ENCODE results near the gene PDE4D.

Gene PDE4D

DNA sequence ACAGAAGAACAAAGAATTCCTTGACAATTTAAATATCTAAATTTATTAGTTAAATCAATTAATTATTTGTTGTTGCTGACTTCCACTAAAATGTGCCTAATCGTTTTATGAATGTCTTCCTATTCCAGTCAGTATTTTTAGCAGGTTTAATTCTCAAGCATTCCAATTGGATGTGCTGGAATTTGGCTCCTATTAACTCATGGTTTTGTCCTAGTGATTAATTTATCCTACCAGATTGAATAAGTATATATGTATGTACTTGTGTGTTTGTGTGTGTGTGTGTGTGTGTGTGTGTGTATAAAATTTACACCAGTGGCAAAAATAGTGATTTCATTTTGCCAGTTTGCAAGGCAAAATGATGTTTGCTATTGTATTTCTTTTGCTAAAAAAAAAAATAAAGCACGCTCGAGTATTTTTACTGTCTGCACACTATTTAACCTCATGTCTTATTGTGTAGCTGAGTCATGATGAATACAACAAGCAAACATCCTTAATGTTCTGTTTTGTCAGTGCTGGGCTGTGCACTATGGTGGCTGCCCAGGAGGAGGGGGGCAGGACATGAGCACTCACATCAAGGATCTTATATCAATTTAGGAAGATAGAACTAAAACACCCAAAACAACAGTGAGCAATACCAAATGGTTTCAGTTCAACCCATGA lies 375.5 kb downstream of the PDE4D start:
- no peak for DNase-seq (ENCODE audit: low read depth in 2 of 2)

DNA sequence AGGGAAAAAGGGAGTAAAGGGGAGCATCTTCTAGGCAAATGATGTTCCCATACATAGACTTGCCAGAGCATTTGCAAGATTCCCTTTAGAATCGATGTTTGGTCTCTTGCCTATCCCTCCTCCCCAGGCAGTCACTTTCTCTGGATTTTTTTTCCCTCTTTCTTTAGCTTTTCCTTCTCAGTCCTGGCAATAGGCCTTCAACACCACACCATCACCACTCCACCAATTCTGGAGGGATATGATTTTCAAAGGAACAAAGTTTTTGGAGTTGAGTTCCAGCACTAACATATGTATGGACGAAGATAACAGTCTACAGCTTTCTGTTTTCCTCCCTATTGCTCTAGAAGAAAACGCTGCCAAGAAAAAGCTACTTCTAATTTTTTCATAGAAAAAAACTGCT lies 377.4 kb downstream of the PDE4D start:
- DNase-seq (ENCODE audit: low read depth in 2 of 2), result no peak

DNA sequence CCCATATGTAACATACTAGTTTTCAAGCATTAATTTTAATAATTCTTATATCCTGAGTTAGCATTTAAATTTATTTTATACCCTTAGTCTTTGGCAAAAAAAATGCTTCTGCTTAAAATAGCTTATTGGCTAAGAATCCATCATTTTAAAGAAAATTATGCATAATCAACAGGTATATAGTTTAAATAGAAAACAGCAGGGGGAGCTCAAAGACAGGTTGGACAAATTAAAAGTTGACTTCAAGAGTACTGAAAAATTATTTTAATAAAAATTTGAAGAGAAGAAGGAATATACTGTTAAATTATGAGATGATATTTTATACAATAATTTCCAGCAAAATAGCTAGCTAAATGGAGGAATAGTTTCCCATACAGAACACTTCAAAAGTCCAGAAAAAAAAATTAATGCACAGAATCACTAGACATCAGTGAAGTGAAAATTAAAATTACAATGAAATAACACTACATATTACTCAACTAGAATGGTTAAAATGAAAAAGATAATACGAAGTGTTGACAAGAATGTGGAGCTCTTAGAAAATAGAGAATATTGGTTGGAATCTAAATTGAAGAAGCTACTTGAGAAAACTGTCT lies 387.1 kb downstream of the PDE4D start:
- no peak for DNase-seq (ENCODE audit: low read depth in 2 of 2)

DNA sequence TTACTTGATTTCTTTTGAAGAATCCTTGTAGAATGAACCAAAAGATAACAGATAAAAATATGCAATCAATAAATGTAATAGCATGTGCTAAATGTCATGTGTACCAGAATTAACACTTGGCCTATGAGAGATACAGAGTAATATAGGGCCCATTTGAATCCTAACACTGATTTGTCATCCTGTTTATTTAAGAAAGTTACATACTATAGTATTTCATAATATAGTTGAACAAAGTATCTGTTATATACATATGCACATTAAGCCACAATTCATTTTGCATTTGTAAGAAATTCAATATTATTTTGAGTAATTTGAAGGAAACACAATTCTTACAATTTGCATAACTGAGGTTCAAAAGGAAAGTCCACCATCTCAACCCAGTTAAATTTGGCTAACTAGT lies 389.5 kb downstream of the PDE4D start:
- no peak for DNase-seq (ENCODE audit: low read depth in 2 of 2)

DNA sequence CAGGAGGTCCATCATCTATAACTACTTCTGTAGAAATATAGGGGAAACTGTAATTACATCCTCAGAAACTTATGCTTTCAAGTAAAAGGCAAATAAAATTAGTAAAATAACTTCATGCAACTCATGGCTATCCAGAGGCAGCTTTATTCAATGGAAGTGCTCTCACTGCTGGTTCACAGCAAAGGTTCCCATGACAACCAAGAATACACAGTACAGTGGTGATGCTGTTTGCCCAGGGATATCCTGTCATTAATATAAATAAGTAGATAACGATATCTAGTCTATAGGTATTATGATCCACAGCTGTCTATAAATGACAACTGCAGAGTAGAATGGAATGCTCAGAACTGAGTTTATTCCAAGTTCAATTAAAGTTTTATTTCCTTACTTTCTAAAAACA lies 390.3 kb downstream of the PDE4D start:
- DNase-seq (ENCODE audit: low read depth in 2 of 2), result no peak

DNA sequence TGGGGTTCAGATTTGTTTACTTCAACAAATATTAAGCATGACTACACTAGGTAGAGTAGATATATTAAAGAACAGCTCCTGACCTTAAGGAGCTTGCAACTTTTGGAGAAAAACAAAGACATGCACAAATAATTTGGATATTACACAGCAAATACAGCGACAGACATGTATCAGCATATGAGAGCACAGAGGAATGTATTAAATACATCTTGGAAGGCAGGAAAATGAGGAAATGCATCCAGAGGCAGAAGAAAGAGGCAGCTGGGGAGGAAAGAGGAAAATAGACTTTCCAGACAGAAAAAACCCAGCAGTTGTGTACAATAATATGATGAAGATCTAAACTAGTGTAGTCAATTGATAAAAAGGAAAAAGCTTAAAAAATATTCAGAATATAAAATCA lies 392.2 kb downstream of the PDE4D start:
- DNase-seq (ENCODE audit: low read depth in 2 of 2), result no peak

DNA sequence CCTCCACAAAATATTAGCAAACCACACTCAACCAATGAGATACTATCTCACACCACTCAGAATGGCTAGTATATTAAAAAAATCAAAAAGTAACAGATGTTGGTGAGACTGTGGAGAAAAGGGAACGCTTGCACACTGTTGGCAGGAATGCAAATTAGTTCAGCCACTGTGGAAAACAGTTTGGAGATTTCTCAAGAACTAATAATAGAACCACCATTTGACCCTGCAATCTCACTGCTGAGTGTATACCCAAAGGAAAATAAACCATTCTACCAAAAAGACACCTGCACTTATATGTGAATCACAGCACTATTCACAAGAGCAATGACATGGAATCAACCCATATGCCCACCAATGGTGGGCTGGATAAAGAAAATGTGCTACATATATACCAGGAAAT lies 393.5 kb downstream of the PDE4D start:
- no peak for DNase-seq (ENCODE audit: low read depth in 2 of 2)

DNA sequence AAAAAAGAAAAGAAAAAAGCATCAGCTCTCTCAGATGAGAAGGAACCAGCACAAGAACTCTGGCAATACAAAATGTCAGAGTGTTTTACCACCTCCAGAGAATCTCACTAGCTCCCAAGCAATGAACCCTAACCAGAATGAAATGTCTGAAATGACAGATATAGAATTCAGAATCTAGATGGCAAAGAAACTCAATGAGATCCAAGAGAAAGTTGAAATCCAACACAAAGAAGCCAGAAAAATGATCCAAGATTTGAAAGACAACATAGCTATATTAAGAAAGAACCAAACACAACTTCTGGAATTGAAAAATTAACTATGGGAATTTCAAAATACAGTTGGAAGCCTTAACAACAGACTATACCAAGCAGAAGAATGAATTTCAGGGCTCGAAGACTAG lies 396.3 kb downstream of the PDE4D start:
- no peak for DNase-seq (ENCODE audit: low read depth in 2 of 2)

DNA sequence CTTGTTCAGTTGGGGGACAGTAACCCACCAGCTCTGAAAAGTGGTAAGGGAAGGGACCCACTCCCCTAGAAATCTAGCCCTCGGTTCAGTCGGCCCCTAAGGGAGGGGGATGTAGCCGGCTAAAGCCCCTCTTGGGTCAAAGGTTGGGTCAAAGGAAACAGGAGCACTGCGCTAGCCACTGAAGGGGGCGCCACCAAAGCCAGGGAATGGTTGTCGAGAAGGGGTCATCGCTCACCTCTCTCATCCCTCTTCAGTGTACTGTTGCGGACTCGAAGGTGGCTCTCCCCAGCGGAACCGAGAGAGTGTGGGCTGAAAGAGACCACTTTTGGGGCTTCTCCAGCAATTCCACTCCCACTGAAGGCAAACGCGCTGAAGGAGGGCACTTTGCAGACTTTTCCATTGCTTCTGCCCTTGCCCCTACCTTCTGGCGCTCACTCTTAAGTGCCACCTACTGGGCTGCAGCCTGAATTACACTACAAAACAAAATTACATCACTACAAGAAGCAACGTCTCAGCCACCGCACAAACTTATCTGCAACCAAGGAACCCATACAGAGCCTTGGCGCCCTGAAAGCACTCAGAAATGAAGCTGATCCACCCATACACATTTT lies 396.9 kb downstream of the PDE4D start:
- no peak for DNase-seq (ENCODE audit: low read depth in 2 of 2)

DNA sequence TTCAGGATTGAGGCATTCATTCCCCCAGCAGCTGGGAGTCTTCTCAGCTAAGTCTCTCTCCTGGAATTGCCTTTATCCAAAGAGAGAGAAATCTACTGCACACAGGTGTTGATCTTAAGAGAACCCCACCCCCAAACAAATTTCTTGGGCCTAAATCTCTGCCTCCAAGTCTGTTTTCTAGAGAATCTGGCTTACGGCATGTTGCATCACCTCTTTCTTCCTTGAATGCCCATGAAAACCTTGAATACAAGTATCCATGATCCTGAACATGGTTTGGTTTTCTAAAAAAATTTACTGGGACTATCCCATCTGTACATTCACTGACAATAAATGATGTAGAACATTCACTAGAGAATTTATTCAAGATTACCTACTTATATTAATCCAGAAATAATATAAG lies 401.6 kb downstream of the PDE4D start:
- no peak for DNase-seq (ENCODE audit: low read depth in 2 of 2)

DNA sequence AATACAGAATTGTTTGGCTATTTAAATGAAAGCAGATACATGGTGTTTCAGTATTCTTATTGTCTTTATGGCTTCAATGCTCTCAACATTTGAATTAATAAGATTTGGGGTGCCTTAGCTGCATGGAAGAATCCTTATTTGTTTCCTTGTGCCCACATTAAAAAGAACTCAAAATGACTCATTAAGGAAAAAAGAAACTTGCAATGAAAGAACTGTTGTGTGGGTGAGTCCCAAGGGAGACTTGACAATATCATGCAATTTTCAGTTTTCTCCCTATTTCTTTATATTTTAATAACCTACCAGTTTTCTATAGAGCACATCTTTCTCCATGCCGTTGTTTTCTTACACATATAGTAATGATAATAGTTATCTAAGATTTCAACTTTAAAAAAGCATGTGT lies 404.0 kb downstream of the PDE4D start:
- no peak for DNase-seq (ENCODE audit: low read depth in 2 of 2)

DNA sequence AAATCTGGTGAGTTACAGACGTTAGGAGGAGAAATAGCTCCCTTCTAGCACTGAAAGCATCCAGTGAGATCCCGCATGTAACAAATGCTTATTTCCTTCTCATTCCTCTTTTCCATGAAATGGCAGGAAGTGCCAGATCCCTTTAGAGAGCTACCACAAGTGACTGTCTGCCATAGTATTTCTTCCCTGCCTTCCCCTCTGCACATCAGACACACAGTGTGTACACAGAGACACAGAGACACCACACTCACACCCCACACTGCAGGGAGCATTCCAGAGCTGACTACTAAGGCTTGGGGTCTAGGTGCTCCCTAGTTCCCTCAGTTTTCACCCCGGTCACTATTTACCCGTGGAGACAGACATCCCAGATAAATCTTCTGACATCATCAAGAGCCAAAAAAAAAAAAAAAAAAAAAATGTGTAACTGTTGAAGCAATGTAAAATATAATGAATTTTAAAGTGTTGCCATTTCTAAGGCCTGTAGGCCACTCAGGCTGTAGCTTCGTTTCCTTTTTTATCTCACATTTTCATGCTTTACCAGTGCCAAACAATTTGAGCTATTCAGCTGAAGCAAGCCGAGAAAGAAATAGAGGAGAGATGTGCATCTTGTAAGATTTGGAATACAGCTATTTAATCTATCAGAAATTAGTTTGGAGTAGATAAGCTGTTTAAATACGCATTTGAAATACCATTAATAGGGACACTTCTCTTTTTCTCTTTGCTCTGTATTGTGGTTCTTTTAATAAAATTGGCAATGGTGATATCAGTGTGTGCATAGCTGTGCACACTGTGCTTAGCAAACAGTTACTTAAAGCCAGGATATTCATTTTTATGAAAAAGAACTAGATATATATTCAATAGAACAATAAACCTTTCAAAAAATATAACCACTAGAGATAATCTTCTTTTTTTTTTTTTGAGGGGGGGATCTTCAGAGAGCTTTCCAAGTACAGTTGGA lies 405.5 kb downstream of the PDE4D start:
- no peak for DNase-seq (ENCODE audit: low read depth in 2 of 2)

DNA sequence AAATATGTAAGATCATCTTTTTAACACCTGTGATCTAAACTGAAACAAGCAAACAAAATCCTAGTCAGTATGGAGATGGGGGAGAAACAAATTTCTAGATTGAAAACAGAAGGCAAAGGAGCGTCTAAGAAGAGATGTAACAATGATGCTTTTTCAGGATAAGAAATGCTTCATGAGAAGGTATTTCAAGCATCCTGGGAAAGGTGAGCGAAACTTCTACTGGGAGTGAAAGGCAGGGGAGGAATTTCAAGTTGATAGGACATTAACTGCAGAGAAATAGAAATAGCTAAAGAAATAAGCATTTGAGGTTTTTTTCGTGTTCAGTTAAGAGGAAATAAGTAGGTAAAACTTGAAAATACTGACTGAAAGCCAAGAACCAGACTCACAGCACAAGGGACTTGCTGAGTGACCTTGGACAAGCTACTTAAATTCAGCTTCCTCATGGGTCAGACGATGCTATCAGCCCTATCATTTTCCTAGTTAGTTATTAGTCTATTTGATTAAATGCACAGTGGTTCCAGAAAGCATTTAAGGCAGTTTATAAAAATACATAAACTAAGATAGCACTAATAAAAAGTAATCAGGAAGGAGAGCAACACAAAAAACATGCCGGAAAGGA lies 406.3 kb downstream of the PDE4D start:
- no peak for DNase-seq (ENCODE audit: low read depth in 2 of 2)

DNA sequence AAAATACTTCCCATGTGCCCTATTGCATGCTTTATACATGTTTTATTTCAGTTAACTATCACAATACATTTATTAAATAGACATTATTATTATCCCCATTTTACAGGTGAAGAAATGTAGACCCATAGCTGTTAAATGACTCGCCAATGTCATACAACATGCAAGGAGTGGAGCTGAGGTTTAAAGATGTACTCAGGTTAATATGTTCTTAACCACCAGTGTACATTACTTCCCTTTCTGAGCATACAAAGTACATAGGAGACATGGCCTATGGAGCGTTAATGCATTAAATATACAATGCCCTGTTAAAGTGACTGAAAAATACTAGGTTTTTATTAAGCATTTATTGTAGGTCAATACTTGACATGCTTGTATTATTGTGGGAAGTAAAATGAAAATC lies 407.0 kb downstream of the PDE4D start:
- no peak for DNase-seq (ENCODE audit: low read depth in 2 of 2)

DNA sequence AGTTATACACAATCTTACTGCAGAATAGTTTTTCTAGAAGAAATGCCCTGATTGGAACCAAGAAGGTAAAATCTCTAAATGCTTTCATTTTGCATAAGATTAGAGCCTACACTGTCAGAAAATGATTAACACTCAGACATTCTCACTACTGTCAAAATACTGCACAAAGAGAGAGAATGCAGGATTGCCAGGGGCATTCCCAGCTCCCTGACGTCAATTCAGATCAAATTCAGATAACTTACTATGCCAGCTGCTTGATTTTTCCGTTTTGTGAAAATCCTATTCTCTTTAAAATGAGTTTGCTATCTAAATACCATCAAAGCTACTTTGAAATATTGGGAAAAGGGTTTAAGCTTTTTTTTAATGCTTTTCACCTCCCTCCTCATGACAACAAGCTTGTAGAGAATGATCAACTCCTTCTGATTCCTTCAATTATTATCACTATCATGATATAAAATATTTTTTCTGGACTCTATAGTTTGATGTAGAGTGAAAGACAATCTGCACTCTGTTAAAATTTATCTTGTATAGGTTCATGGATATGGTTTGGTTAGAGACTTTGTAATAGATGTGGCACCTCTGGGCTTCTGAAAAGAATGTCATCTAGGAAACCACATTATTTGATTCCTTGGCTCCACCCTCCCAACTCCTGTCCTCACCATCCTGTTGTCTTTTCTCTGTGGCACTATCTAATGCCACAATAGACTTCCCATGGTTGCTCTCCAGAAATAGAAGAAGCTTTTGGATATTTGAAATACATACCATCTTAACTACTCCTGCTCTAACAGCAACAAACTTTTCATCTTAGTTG lies 407.7 kb downstream of the PDE4D start:
- no peak for DNase-seq (ENCODE audit: low read depth in 2 of 2)

DNA sequence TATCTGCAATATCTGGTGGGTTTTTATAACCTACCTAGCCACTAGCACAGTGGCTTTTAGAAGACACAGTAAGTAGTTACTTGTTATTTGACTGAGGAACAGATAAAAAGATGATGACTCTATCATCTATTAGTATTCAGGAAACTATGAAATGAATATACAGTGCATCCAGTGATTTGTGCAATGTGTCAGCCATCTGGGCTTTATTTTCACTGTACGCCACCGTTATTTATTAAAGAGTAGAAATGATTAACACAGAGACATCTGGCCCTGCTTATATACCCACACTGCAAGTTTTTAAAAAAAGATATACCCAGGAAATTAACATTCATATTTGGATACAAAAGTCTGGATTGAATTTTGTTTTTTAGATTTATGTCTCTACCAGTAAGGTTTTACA lies 408.4 kb downstream of the PDE4D start:
- DNase-seq (ENCODE audit: low read depth in 2 of 2), result no peak

DNA sequence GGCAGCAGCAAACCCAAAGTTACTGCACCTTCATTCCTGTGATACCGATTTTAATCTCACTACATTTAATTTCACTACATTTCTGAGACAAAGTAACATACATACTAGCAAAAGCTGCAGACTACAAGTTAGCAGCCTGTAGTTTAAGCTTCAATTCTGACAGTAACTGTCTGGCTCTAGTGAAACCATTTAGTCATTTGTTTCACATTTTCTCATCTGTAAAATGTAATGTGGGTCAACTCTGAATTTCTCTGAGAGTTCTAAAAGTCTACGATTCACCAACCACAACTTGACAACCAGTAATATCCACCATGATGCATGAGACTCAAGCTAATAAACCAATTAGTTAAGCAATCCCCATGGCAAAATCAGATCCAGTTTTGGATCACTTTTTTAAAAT lies 408.9 kb downstream of the PDE4D start:
- DNase-seq (ENCODE audit: low read depth in 2 of 2), result no peak

DNA sequence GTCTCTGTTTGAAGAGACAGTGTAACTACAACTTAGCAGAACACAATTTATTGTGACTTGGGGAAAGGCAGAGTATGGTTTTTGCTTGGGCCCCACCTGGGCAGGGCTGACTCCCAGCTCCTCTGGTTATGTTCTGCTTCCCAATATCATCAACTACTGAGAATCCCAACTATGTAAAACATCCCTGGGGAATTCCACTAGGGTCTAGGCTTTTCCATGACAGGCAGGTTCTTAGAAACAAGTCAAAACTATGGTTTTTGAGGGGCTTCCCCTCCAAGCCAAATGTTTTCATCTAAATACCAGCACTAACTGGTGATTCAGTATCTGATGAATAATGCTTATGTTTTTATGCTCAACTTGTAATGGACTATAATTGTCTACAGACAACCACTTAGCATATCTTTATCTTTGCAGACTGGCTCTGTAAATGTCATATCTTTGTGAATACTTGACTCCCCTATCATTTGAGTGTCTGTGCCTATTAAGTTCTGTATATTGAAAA lies 409.5 kb downstream of the PDE4D start:
- no peak for DNase-seq (ENCODE audit: low read depth in 2 of 2)

DNA sequence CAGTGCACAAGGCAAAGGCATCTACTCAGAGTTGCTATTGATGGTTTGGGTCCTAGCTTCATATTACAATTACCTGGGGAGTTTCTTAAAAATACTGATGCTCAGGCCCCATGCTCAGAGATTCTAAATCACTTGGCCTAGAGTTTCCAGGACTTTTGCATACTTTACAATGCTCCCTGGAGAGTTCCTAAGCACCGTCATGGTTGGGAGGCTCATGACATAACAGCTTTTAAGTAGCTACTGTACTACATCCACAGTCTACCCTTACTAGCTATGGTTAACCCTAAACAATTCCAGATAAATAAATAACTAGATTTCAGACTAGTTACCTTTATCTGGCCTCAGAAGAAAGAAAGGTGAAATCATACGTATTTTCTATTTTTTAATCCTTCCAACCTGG lies 414.4 kb downstream of the PDE4D start:
- no peak for DNase-seq (ENCODE audit: low read depth in 2 of 2)

DNA sequence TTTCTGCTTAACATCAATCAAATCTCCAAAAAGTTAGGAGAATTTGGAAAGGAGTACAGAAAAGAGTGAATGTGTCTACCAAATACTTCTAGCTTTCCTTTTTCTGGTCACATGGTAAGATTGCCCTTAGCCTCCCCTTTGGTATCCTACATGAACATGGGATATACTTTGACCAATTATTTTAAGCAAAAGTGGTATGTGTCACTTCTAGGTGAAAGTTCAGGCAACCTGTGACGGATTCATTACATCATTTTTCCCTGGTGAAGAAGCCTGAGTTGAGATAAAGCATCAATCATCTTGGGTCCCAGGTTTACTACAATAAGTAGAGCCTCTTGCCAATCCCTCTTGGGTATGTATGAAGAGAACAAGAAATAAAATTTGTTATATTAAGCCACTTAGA lies 419.2 kb downstream of the PDE4D start:
- no peak for DNase-seq (ENCODE audit: low read depth in 2 of 2)

DNA sequence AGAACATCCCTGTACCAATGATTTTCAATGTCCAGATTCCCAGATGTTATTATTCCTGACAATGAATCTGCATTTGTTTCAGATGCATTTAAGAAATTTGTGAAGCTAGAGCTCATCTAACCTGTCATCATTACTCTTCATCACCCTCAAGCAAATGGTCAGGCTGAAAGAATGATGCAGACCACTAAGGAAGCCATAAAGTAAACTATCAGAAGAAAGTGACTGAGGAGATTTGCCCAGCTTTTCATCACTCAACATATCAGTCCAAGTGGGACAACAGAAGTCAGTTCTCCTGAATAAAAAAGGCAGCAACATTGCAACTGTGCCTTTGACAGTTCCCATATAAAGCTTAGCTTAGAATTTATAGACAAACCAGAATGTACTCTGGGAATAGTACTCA lies 419.9 kb downstream of the PDE4D start:
- DNase-seq (ENCODE audit: low read depth in 2 of 2), result no peak
